ENCODE results near the gene LRMDA.
"Not testable (repeated sequence)": the region's sequence is repeated elsewhere in the genome, so short reads cannot be mapped to it uniquely, and the experiment has no call there.

Gene LRMDA

DNA sequence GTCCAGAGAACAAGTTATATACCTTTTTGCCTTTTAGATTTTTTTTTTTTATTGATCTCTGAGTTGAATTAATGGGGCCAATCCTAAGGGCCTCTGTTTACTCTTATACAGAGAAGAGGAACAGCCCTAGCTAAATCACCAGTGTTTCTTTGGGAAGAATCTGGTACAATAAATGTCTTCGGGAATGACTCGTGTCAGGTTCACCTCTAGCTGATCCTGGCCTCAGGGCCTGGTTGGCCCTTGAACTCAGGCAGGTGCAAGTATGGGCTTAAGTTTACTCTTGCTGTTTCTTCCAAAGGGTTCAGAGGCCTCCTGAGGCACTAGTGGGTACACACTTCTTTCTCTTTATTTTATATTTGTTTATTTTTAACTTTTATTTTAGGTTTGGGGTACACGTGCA, 71.0 kb downstream of the LRMDA start:
- DNase-seq (ENCODE audit: low read depth in 1 of 2, low spot score in 1 of 2): no peak

- no peak for DNase-seq (ENCODE audit: low read depth in 1 of 2, low spot score in 1 of 2)
Observed at GRCh38 chr10:75502838-75503237, 71.4 kb downstream of the LRMDA start.

- no peak for DNase-seq (ENCODE audit: low read depth in 1 of 2, low spot score in 1 of 2)
Observed at GRCh38 chr10:75505293-75505692, 73.9 kb downstream of the LRMDA start.

DNA sequence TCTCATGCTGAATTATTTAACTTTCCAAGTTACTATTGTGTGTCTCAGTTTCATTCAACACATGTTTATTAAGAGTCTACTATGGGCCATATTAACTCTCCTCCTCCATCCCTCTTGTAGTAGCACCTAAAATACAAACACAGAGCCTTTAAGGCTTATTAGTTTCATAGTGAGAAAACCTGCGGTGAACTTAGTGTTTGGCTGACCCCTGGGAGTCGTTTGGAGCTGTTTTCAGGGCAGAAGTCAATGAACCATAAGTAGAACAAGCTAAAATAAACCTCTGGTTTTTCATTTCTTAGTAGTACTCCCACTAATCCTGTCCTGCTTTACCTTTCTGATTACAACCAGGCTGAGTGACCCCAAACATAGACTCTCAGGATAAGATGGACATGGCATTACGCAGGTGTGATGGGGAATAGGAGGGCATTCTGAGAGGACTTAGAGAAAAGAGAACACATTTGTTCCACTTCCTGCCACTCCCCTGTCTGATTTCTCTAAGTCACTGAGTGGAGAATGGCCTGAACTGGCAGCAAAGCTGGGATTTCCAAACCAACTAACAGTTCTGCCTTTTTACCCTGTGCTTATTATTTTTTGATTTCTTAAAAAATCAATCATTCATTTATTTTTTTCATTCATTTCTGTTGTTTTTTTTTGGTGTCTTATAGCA, 74.5 kb downstream of the LRMDA start:
- no peak for DNase-seq (ENCODE audit: low read depth in 1 of 2, low spot score in 1 of 2)

- DNase-seq (ENCODE audit: low read depth in 1 of 2, low spot score in 1 of 2): no peak
Observed at GRCh38 chr10:75506930-75507329, 75.5 kb downstream of the LRMDA start.

DNA sequence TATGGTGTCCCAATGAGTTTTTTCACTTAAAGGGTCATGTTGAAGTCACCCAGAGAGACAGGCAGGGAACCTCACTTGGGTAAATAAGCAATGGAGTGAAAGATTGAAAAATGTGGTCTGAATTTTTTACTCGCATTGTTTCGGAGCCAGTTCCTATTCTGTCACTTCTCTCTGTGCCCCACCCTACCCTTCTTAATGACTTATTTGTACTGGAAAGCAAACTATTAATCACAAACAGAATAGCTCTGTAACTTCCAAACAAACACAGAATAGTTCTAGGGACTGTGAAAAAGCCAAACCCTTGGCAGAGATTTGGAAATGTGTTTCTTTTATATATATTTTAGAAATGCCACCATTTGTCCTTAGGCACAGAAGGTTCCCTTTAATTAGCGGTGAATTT, 76.0 kb downstream of the LRMDA start:
- DNase-seq (ENCODE audit: low read depth in 1 of 2, low spot score in 1 of 2): no peak

GRCh38 chr10:75508239-75508813, 76.9 kb downstream of the LRMDA start:
- DNase-seq (ENCODE audit: low read depth in 1 of 2, low spot score in 1 of 2): no peak

GRCh38 chr10:75508814-75509306, 77.4 kb downstream of the LRMDA start:
- DNase-seq (ENCODE audit: low read depth in 1 of 2, low spot score in 1 of 2): no peak

- no peak for DNase-seq (ENCODE audit: low read depth in 1 of 2, low spot score in 1 of 2)
Observed at GRCh38 chr10:75509706-75510105, 78.3 kb downstream of the LRMDA start.

DNA sequence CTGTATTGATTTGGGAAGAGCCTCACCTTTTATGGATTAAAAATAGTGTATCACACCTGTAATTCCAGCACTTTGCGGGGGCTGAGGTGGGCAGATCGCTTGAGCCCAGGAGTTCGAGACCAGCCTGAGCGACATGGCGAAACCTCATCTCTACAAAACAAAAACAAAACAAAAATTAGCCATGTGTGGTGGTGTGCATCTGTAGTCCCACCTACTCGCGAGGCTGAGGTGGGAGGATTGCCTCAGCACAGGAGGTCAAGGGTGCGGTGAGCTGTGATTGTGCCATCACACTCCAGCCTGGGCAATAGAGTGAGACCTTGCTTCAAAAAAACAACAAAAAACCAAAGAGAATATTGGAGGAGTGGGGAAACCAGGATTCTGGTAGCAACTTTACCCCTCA, 79.6 kb downstream of the LRMDA start:
- no peak for DNase-seq (ENCODE audit: low read depth in 1 of 2, low spot score in 1 of 2)

GRCh38 chr10:75512203-75512933, 80.9 kb downstream of the LRMDA start:
- no peak for DNase-seq (ENCODE audit: low read depth in 1 of 2, low spot score in 1 of 2)

DNA sequence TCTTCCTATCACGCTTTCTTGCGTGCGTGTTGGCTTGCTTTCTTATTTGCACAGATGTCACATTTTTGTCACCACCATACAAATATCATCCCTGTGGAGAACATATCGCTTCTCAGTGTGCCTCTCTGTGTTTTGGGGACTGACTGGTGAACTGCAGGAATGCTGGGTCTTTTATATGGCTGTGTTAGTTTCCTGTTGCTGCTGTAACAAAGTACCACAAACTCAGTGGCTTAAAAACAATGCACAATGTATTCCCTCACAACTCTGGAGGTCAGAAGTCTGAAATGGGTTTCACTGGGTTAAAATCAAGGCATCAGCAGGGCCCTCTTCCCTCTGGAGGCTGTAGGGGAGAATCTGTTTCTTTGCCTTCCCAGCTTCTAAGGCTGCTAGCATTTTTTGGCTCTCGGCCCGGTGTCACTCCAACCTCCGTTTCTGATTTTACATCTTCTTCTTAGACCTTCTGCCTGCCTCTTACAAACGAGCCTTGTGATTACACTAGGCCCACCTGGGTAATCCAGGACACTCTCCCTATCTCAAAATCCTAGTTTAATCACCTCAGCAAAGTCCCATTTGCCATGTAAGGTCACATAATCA, 82.0 kb downstream of the LRMDA start:
- no peak for DNase-seq (ENCODE audit: low read depth in 1 of 2, low spot score in 1 of 2)

- DNase-seq (ENCODE audit: low read depth in 1 of 2, low spot score in 1 of 2): no peak
Observed at GRCh38 chr10:75514830-75515229, 83.4 kb downstream of the LRMDA start.

DNA sequence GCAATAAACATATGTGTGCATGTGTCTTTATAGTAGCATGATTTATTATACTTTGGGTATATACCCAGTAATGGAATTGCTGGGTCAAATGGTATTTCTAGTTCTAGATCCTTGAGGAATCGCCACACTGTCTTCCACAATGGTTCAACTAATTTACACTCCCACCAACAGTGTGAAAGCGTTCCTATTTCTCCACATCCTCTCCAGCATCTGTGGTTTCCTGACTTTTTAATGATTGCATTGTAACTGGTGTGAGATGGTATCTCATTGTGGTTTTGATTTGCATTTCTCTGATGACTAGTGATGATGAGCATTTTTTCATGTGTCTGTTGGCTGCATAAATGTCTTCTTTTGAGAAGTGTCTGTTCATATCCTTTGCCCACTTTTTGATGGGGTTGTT, 84.7 kb downstream of the LRMDA start:
- DNase-seq (ENCODE audit: low read depth in 1 of 2, low spot score in 1 of 2): not testable (repeated sequence)

GRCh38 chr10:75519213-75519612, 87.8 kb downstream of the LRMDA start:
- DNase-seq (ENCODE audit: low read depth in 1 of 2, low spot score in 1 of 2): not testable (repeated sequence)

DNA sequence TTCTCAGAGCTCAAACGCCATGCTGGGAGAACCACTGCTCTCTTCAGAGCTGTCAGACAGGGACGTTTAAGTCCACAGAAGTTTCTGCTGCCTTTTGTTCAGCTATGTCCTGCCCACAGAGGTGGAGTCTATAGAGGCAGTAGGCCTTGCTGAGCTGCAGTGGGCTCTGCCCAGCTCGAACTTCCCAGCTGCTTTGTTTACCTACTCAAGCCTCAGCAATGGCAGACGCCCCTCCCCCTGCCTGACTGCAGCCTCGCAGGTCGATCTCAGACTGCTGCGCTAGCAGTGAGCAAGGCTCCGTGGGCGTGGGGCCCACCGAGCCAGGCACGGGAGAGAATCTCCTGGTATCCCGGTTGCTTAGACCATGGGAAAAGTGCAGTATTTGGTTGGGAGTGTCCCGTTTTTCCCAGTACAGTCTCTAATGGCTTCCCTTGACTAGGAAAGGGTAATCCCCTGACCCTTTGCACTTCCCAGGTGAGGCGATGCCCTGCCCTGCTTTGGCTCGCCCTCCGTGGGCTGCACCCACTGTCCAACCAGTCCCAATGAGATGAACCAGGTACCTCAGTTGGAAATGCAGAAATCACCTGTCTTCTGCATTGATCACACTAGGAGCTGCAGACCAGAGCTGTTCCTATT, 89.9 kb downstream of the LRMDA start:
- not testable (repeated sequence) for DNase-seq (ENCODE audit: low read depth in 1 of 2, low spot score in 1 of 2)

DNA sequence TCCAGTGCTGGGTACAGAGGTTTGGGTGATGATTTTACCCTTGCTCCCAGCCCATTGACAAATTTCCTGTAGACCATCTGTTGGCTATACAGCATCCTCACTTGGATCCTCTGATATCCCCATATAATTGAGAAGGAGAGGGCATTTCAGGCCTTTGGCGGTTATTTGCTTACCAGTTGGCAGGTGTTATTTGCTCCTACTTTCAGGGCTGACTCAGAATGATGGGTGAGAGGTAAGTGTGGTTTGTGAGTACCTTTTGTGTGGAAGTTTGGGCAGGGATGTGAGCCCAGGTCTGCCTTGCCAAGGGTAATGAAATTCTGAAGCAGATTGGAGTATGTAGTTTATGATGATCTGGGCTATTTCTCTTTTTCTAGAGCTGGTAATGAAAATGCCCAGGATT, 93.6 kb downstream of the LRMDA start:
- DNase-seq (ENCODE audit: low read depth in 1 of 2, low spot score in 1 of 2): no peak

GRCh38 chr10:75525646-75526045, 94.2 kb downstream of the LRMDA start:
- no peak for DNase-seq (ENCODE audit: low read depth in 1 of 2, low spot score in 1 of 2)

DNA sequence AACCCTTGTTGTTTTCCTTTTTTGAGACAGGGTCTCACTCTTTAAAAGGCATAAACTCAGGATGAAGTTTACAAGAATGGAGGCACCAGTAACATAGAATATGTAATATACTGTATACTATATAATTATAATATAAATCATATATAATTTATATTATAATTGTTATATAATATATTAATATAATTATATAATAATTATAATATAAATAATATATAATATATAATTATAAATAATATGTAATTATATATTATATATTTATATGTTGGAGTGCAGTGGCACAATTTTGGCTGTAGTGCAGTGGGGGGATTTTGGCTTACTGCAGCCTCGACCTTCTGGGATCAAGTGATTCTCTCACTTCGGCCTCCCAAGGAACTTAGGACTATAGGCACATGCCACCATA, 96.1 kb downstream of the LRMDA start:
- DNase-seq (ENCODE audit: low read depth in 1 of 2, low spot score in 1 of 2): no peak

GRCh38 chr10:75528392-75528791, 97.0 kb downstream of the LRMDA start:
- DNase-seq (ENCODE audit: low read depth in 1 of 2, low spot score in 1 of 2): no peak

GRCh38 chr10:75530299-75530698, 98.9 kb downstream of the LRMDA start:
- DNase-seq (ENCODE audit: low read depth in 1 of 2, low spot score in 1 of 2): no peak

Measured in stimulated activated CD4-positive, alpha-beta T cell treated with anti-CD3 and anti-CD28 coated beads, Interleukin-15, amount 100 ng/mL, for 1 hour (primary cell).